GM18517 (cell line): ENCODE results near the gene KIAA0825.
"Not testable (repeated sequence)": the region's sequence is repeated elsewhere in the genome, so short reads cannot be mapped to it uniquely, and the experiment has no call there.

Experiments used
- ATAC-seq: cut with Tn5 transposase; IDR thresholded peaks from one replicate; pipeline ENCODE4 v1.9.1; 2021; ENCODE audit warnings: mild to moderate bottlenecking, moderate library complexity; ENCODE audit not compliant: unreplicated experiment

The KIAA0825 gene

GRCh38 chr5:94140300-94140699, 478.1 kb downstream of the KIAA0825 start:
- no peak for ATAC-seq

GRCh38 chr5:94130077-94130476, 488.3 kb downstream of the KIAA0825 start:
- no peak for ATAC-seq

- ATAC-seq: no peak
Observed at GRCh38 chr5:94125107-94125506, 493.3 kb downstream of the KIAA0825 start.

GRCh38 chr5:94116317-94116716, 502.1 kb downstream of the KIAA0825 start:
- ATAC-seq: not testable (repeated sequence)

- no peak for ATAC-seq
Observed at GRCh38 chr5:94113087-94113486, 505.3 kb downstream of the KIAA0825 start.

GRCh38 chr5:94111209-94112004, 507.0 kb downstream of the KIAA0825 start:
- peak; percentile 100 for ATAC-seq

GRCh38 chr5:94103514-94104245, 514.7 kb downstream of the KIAA0825 start:
- ATAC-seq: no peak
